K562 (cell line): ENCODE measurements around the gene AIF1. TPM values are rescaled to one million over a fixed set of nuclear protein-coding genes. Genes with fewer than 3 reads are reported as not detected.

Experiments used
- BRD4 ChIP-seq: fragments of 200-600 bp; sonication (generic); IDR thresholded peaks from 2 replicates; pipeline ENCODE4 v1.6.1; 2017; ENCODE audit warnings: inconsistent platforms
- ELF2 ChIP-seq: fragments of 250-450 bp; sonication (Bioruptor Pico); IDR thresholded peaks from 2 replicates; pipeline ENCODE4 v1.5.0; 2021; ENCODE audit warnings: mild to moderate bottlenecking
- FOXA3 ChIP-seq, 2 experiments: fragments of 450-650 bp in 1 of 2; sonication (generic) in 1 of 2; formaldehyde crosslinking; IDR thresholded peaks in 1 of 2; conservative IDR thresholded peaks in 1 of 2; 2 replicates each; pipeline versions ENCODE4 v1.4.0 to v1.8.0; 2020 to 2022; ENCODE audit warnings: mild to moderate bottlenecking in 2 of 2, missing genetic modification reagents in 1 of 2
- HDAC1 ChIP-seq, 2 experiments: fragments of 450-650 bp; IDR thresholded peaks; 2 replicates each; pipeline ENCODE4 v1.6.1; 2016 to 2017; ENCODE audit warnings: inconsistent platforms in 1 of 2, mild to moderate bottlenecking in 1 of 2, moderate library complexity in 1 of 2
- HDAC6 ChIP-seq: IDR thresholded peaks from 2 replicates; pipeline ENCODE4 v1.6.1; 2012; ENCODE audit warnings: low read depth, mild to moderate bottlenecking, control low read depth, inconsistent platforms, low read length, moderate library complexity
- HDGF ChIP-seq: fragments of 450-650 bp; IDR thresholded peaks from 2 replicates; pipeline ENCODE4 v1.6.1; 2016
- HES1 ChIP-seq: fragments of 450-650 bp; IDR thresholded peaks from 2 replicates; pipeline ENCODE4 v1.6.1; 2016; ENCODE audit warnings: low read depth, mild to moderate bottlenecking, moderate library complexity
- HNRNPLL ChIP-seq: fragments of 200-400 bp; formaldehyde crosslinking; IDR thresholded peaks from 2 replicates; pipeline ENCODE4 v1.6.1; 2017; ENCODE audit warnings: low read length, low read depth, mild to moderate bottlenecking; ENCODE audit not compliant: poor library complexity, severe bottlenecking
- JUND ChIP-seq, 2 experiments: IDR thresholded peaks; 2 replicates in 1 of 2; 3 replicates in 1 of 2; pipeline ENCODE4 v1.6.1; 2011; ENCODE audit warnings: borderline replicate concordance in 2 of 2, low read depth in 2 of 2, low read length in 2 of 2, improper control_type of control experiment in 1 of 2, missing biosample characterization in 1 of 2, missing genetic modification characterization in 1 of 2, missing genetic modification reagents in 1 of 2
- MYC ChIP-seq, 2 experiments: fragments of 250-450 bp in 1 of 2; sonication (Bioruptor Pico) in 1 of 2; IDR thresholded peaks; 2 replicates each; pipeline versions ENCODE4 v1.5.1 to v1.6.1; 2012 to 2021; ENCODE audit warnings: low read depth in 2 of 2, borderline replicate concordance in 1 of 2, improper control_type of control experiment in 1 of 2, low read length in 1 of 2, mild to moderate bottlenecking in 1 of 2, moderate library complexity in 1 of 2
- NELFE ChIP-seq: IDR thresholded peaks from 2 replicates; pipeline ENCODE4 v1.6.1; 2011; ENCODE audit warnings: mild to moderate bottlenecking; ENCODE audit not compliant: insufficient read depth, insufficient read length
- NR2F6 ChIP-seq: fragments of 450-650 bp; formaldehyde crosslinking; IDR thresholded peaks from 2 replicates; pipeline ENCODE4 v1.4.0; 2020; ENCODE audit warnings: mild to moderate bottlenecking
- OTX1 ChIP-seq: fragments of 450-650 bp; formaldehyde crosslinking; IDR thresholded peaks from 2 replicates; pipeline ENCODE4 v1.4.0; 2022; ENCODE audit warnings: mild to moderate bottlenecking
- POLR2AphosphoS5 ChIP-seq: IDR thresholded peaks from 2 replicates; pipeline ENCODE4 v1.6.1; 2011; ENCODE audit warnings: mild to moderate bottlenecking, low read depth, low read length, moderate library complexity; ENCODE audit not compliant: control insufficient read depth, insufficient read depth
- PYGO2 ChIP-seq: fragments of 450-650 bp; IDR thresholded peaks from 2 replicates; pipeline ENCODE4 v1.6.1; 2016; ENCODE audit warnings: mild to moderate bottlenecking, missing genetic modification characterization, moderate library complexity, missing compliant biosample characterization
- RBFOX2 ChIP-seq: fragments of 200-400 bp; formaldehyde crosslinking; IDR thresholded peaks from 2 replicates; pipeline ENCODE4 v1.6.1; 2017; ENCODE audit warnings: low read depth, mild to moderate bottlenecking, low read length, moderate library complexity
- STAT5A ChIP-seq: IDR thresholded peaks from 2 replicates; pipeline ENCODE4 v1.6.1; 2012; ENCODE audit warnings: low read length, inconsistent platforms, borderline replicate concordance
- ZBED1 ChIP-seq: IDR thresholded peaks from 2 replicates; pipeline ENCODE4 v1.6.1; 2014
- ZNF212 ChIP-seq: fragments of 450-650 bp; formaldehyde crosslinking; IDR thresholded peaks from 2 replicates; pipeline ENCODE4 v1.4.0; 2020; ENCODE audit warnings: mild to moderate bottlenecking
- ZNF217 ChIP-seq: sonication (generic); formaldehyde crosslinking; IDR thresholded peaks from 2 replicates; pipeline ENCODE4 v1.8.0; 2022; ENCODE audit warnings: mild to moderate bottlenecking, missing genetic modification reagents
- ZNF24 ChIP-seq: fragments of 450-650 bp; IDR thresholded peaks from 2 replicates; pipeline ENCODE4 v1.6.1; 2016
- ZNF324 ChIP-seq: fragments of 250-450 bp; sonication (Bioruptor Pico); IDR thresholded peaks from 2 replicates; pipeline ENCODE4 v1.4.0; 2020; ENCODE audit warnings: mild to moderate bottlenecking
- ZNF431 ChIP-seq: sonication (generic); formaldehyde crosslinking; IDR thresholded peaks from 2 replicates; pipeline ENCODE4 v1.8.0; 2022; ENCODE audit warnings: mild to moderate bottlenecking, missing genetic modification reagents
- polyA plus RNA-seq, 8 experiments: library from polyadenylated mRNA; depleted of rRNA in 4 of 8; stranded (reverse) in 5 of 8; unstranded in 3 of 8; fragments of >200 nt; fragmentation: Nextera tagmentation in 2 of 8; fragmentation: Illumina TruSeq in 1 of 8; extraction: Ambion mirVana in 2 of 8; extraction: Trizol in 1 of 8; gene quantifications; 2 replicates each; pipeline versions ENCODE4 v1.2.1 to v1.2.3, GENCODE V29; 2011 to 2014; ENCODE audit warnings: inconsistent platforms in 1 of 8, missing spikeins in 1 of 8
- total RNA-seq, 7 experiments: library from RNA; depleted of rRNA in 6 of 7; stranded (reverse); fragments of >200 nt in 6 of 7; fragmentation: Illumina TruSeq in 2 of 7; extraction: Trizol in 2 of 7; gene quantifications; 2 replicates each; pipeline versions ENCODE4 v1.2.1 to v1.2.3, GENCODE V29; 2011 to 2021; ENCODE audit warnings: low replicate concordance in 1 of 7
- TF ChIP-seq, protein P1 (sequence below): sonication (generic); formaldehyde crosslinking; IDR thresholded peaks from 2 replicates; pipeline ENCODE4 v1.9.0; 2022; ENCODE audit warnings: mild to moderate bottlenecking, missing genetic modification reagents
- TF ChIP-seq, protein P2 (sequence below), 2 experiments: fragments of 450-650 bp; IDR thresholded peaks; 2 replicates each; pipeline ENCODE4 v1.6.1; 2016

The AIF1 gene
- total and polyA plus RNA-seq, 9 of the 15 experiments (the other 6 are each of a cell fraction or from before 2014, with no cell fraction given): 9.4 to 33.4 (median 19.4) TPM

GRCh38 chr6:31665501-31666336 is 50.7 kb downstream of the AIF1 start, which contains the start of gene CSNK2B (continued):
- TF ChIP-seq STAT5A (peak; percentile 47; the same call in 1 of the 2 replicates), ZNF217 (CRISPR knock-in tag) (no peak), HES1 (no peak), POLR2AphosphoS5 (peak; percentile 97), MYC (IDR thresholded peaks at IDR 0.05; ENCODE audit: low read depth, low read length) (peak; percentile 65), MYC (CRISPR knock-in tag; IDR thresholded peaks at IDR 0.05; ENCODE audit: borderline replicate concordance, low read depth) (no peak), PYGO2 (no peak), ZBED1 (peak; percentile 91; the same call in 1 of the 2 replicates), ZNF431 (CRISPR knock-in tag) (peak; percentile 75), JUND (IDR thresholded peaks at IDR 0.05; ENCODE audit: borderline replicate concordance, low read depth, low read length) (peak; percentile 80), JUND (tag; IDR thresholded peaks at IDR 0.05; ENCODE audit: borderline replicate concordance, low read depth, low read length) (peak; percentile 19; the same call in 1 of the 3 replicates), FOXA3 (CRISPR knock-in tag; conservative IDR thresholded peaks at IDR 0.05 in 1 of 2, IDR thresholded peaks at IDR 0.05 in 1 of 2) (no peak), HDGF (peak; percentile 54; the same call in 1 of the 2 replicates), ELF2 (CRISPR knock-in tag) (peak; percentile 83), OTX1 (CRISPR knock-in tag) (peak; percentile 85), ZNF24 (peak; percentile 19; the same call in 1 of the 2 replicates), ZNF324 (CRISPR knock-in tag) (peak; percentile 25; the same call in 1 of the 2 replicates), NR2F6 (CRISPR knock-in tag) (peak; percentile 84), HDAC1 (IDR thresholded peaks at IDR 0.05) (peak in 1 of 2 experiments; percentile 97; a peak in 2 of 4 replicates), HNRNPLL (peak; percentile 41), NELFE (no peak), HDAC6 (no peak), RBFOX2 (peak; percentile 98), BRD4 (no peak; the same call in 1 of the 2 replicates), ZNF212 (CRISPR knock-in tag) (peak; percentile 79; the same call in 1 of the 2 replicates)
- TF ChIP-seq, protein P1, sequence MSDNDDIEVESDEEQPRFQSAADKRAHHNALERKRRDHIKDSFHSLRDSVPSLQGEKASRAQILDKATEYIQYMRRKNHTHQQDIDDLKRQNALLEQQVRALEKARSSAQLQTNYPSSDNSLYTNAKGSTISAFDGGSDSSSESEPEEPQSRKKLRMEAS (CRISPR knock-in tag): peak; percentile 59
- TF ChIP-seq, protein P2, sequence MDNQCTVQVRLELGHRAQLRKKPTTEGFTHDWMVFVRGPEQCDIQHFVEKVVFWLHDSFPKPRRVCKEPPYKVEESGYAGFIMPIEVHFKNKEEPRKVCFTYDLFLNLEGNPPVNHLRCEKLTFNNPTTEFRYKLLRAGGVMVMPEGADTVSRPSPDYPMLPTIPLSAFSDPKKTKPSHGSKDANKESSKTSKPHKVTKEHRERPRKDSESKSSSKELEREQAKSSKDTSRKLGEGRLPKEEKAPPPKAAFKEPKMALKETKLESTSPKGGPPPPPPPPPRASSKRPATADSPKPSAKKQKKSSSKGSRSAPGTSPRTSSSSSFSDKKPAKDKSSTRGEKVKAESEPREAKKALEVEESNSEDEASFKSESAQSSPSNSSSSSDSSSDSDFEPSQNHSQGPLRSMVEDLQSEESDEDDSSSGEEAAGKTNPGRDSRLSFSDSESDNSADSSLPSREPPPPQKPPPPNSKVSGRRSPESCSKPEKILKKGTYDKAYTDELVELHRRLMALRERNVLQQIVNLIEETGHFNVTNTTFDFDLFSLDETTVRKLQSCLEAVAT (IDR thresholded peaks at IDR 0.05): peak in 1 of 2 experiments; percentile 71; a peak in 1 of 4 replicates
